Measurements from ENCODE around the gene ALX4. TPM values are rescaled to one million over a fixed set of nuclear protein-coding genes. Genes with fewer than 3 reads are reported as not detected.

Gene ALX4
- total RNA-seq, 6 experiments from 2014 or later, result not detected

DNA sequence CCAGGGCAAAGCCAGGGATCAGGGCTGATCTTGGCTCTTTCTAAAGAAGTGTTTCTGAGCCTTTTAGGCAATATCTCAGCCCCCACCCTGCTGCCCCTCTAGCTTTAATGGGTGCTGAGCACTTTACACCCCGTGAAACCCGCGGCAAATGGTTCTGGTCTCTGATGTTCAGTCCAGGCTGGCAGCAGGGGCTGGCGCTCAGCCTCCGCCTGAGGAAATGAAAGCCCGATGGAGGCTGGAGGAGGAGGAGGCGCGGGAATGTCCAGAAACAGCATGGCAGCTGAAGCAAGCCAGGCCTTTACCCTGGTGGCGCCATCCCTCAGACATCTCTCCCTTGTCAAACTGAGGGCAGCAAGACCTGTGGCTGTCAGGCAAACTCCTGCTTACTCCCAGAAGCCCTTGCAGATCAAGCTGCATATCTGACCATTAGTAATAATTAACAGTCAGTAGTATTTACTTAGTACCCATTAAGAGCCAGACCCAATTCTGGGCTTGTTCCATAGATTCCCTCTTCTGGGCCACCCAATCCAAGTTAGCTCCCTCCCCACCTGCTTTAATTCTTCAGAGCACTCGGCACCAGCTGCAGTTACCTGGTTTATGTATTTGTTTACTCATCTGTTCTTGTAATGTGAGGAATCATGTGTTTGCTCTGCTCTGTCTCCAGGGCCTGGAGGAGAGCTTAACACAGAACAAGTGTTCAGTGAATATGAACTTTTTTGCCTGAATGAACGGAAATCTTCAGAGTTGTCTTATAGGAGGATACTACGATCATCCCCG is 15.0 kb upstream of the ALX4 start:
- DNase-seq (no peak), ATAC-seq (no peak)
- intact Hi-C loops (cut with DNase I), result no loop called here
- Histone ChIP-seq H3K27me3 (peaks cover 0 to 34% of the 10 kb centered on the region in 2 donors), H3K9me3 (no peaks in the 10 kb centered on the region), H3K4me3 (no peak overlapping the region), H3K27ac (no peak overlapping the region), H3K4me1 (no peaks in the 10 kb centered on the region), H3K36me3 (no peaks in the 10 kb centered on the region)
- WGBS (ENCODE audit: insufficient coverage, low coverage, low lambda C conversion rate, missing lambda C conversion rate), result 52% methylated on average over 7 of the region's 13 CpGs
- TF ChIP-seq, protein P1, sequence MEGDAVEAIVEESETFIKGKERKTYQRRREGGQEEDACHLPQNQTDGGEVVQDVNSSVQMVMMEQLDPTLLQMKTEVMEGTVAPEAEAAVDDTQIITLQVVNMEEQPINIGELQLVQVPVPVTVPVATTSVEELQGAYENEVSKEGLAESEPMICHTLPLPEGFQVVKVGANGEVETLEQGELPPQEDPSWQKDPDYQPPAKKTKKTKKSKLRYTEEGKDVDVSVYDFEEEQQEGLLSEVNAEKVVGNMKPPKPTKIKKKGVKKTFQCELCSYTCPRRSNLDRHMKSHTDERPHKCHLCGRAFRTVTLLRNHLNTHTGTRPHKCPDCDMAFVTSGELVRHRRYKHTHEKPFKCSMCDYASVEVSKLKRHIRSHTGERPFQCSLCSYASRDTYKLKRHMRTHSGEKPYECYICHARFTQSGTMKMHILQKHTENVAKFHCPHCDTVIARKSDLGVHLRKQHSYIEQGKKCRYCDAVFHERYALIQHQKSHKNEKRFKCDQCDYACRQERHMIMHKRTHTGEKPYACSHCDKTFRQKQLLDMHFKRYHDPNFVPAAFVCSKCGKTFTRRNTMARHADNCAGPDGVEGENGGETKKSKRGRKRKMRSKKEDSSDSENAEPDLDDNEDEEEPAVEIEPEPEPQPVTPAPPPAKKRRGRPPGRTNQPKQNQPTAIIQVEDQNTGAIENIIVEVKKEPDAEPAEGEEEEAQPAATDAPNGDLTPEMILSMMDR (IDR thresholded peaks at IDR 0.05), result no peak
- no peak for TF ChIP-seq POLR2A (IDR thresholded peaks at IDR 0.05)

DNA sequence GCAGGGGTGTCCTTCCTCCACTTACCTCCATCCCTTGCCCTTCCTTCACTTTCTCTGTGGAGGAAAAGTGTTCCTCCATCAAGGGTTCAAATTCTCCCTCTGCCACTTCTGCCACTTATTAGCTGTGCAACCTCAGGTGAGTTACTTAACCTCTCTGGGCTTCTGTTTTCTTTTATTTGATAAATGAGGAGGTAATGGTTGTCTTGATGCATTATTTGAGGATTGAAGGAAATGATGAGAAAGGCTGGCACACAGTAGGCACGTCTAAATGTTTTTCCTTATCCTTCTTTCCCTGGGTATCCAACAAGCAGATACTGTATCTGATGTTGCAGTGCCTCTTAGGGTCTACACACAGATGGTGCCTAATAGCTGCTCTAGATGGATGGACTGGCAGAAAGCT is 14.3 kb upstream of the ALX4 start:
- no peak for TF ChIP-seq POLR2A (IDR thresholded peaks at IDR 0.05)
- TF ChIP-seq, protein P1 (IDR thresholded peaks at IDR 0.05), result no peak
- H3K9me3 ChIP-seq, result no peaks in the 10 kb centered on the region
- DNase-seq (no peak), ATAC-seq (no peak)
- no peaks in the 10 kb centered on the region for H3K4me1 ChIP-seq
- no peaks in the 10 kb centered on the region for H3K36me3 ChIP-seq
- peaks cover 0 to 34% of the 10 kb centered on the region in 2 donors for H3K27me3 ChIP-seq
- no peak overlapping the region for H3K27ac ChIP-seq
- intact Hi-C loops (cut with DNase I), result no loop called here
- WGBS (ENCODE audit: insufficient coverage, low coverage, low lambda C conversion rate, missing lambda C conversion rate), result 0% methylated on average over 1 of the region's 1 CpG
- no peak overlapping the region for H3K4me3 ChIP-seq

DNA sequence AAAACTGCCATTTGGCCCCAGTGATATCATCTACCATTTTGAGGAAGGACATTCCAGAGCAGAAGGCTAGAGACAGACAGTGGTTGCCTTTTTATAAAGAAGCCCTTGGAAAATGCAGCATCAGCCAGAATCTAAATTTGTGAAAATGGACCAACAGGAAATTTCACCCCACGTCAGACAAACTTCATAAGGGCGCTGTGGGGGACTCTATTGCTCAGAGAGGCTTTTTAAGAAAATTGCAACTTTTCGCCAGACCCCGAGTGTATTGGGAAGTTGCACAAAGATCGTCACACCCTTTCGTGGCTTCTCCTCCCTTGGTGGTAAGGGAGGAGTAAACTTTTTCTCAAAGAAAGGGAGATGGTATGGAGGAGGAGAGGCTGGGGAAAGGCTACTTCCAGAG is 12.3 kb upstream of the ALX4 start:
- no peaks in the 10 kb centered on the region for H3K36me3 ChIP-seq
- DNase-seq (no peak), ATAC-seq (no peak)
- peaks cover 0 to 43% of the 10 kb centered on the region in 2 donors for H3K27me3 ChIP-seq
- intact Hi-C loops (cut with DNase I), result no loop called here
- TF ChIP-seq, protein P1 (IDR thresholded peaks at IDR 0.05), result no peak
- TF ChIP-seq POLR2A (IDR thresholded peaks at IDR 0.05), result no peak
- H3K9me3 ChIP-seq, result no peaks in the 10 kb centered on the region
- no peaks in the 10 kb centered on the region for H3K4me1 ChIP-seq
- H3K4me3 ChIP-seq, result no peak overlapping the region
- WGBS (ENCODE audit: insufficient coverage, low coverage, low lambda C conversion rate, missing lambda C conversion rate), result 3% methylated on average over 6 of the region's 6 CpGs
- no peak overlapping the region for H3K27ac ChIP-seq

DNA sequence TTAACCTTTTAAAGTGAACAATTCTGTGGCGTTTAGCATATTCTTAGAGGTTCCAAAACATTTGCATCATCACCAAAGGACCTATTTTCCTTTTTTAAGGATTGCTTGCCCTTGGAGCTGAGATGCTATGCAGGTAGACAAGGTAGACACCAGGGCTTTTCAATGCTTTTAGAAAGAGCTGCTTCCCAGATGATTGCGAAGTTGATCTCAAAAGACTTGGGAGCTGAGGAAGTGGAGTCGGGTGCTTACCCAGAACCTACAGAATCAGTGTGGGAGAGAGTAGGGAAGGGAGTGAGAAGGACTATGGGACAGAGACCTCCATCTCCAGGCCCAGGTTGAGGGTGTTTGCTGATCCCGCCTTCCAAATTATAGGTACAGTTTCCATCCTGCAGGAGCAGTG is 11.1 kb upstream of the ALX4 start:
- H3K4me1 ChIP-seq, result peaks cover 0 to 11% (median 0%) of the 10 kb centered on the region in 4 donors
- DNase-seq (no peak), ATAC-seq (no peak)
- H3K9me3 ChIP-seq, result no peaks in the 10 kb centered on the region
- no peak overlapping the region for H3K27ac ChIP-seq
- 4% methylated on average over 4 of the region's 4 CpGs for WGBS (ENCODE audit: insufficient coverage, low coverage, low lambda C conversion rate, missing lambda C conversion rate)
- intact Hi-C loops (cut with DNase I), result no loop called here
- H3K4me3 ChIP-seq, result no peak overlapping the region
- H3K27me3 ChIP-seq, result peaks cover 0 to 48% of the 10 kb centered on the region in 2 donors
- no peaks in the 10 kb centered on the region for H3K36me3 ChIP-seq
- no peak for TF ChIP-seq POLR2A (IDR thresholded peaks at IDR 0.05)

DNA sequence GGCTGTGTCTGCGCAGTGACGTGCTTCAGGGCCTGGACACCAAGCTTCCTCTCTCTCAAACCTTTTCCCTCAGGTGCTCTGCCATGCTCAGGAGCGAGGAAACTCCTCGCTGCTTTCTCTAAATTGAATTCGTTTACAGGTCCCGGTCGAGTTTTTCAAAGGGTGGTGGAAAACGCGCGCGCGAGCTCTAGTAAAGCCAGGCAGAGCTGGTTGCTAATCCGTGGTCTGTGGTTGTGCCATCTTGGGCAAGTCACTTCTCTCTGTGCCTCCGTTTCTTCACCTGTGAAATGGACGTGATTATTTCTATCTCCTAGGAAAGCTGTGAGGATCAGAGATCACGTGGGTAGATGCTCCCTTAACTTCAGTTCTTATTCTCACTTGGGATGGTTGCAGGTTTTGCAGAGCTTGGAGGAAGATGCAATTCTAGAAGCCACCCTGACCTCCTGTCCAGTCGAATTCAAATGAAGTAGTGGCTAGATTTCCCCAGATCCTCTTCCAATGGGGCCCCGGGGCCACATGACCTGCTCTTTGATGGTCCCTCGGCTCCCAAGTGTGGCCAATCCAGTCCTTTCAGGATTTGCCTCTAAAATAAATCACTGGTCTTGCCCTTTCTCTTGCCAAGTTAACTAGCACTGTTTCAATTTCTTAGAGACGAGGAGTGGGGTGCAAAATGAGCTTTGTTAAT is 10.5 kb upstream of the ALX4 start:
- WGBS (ENCODE audit: insufficient coverage, low coverage, low lambda C conversion rate, missing lambda C conversion rate), result 6% methylated on average over 18 of the region's 20 CpGs
- no peaks in the 10 kb centered on the region for H3K9me3 ChIP-seq
- peaks cover 0 to 53% of the 10 kb centered on the region in 2 donors for H3K27me3 ChIP-seq
- no peak overlapping the region for H3K4me3 ChIP-seq
- TF ChIP-seq, protein P1 (IDR thresholded peaks at IDR 0.05), result no peak
- TF ChIP-seq POLR2A (IDR thresholded peaks at IDR 0.05), result no peak
- intact Hi-C loops (cut with DNase I), result no loop called here
- no peak for DNase-seq
- no peak for ATAC-seq
- H3K4me1 ChIP-seq, result peaks cover 0 to 14% (median 0%) of the 10 kb centered on the region in 4 donors
- H3K27ac ChIP-seq, result no peak overlapping the region
- no peaks in the 10 kb centered on the region for H3K36me3 ChIP-seq
